ENCODE results near the gene LIN7A.

The LIN7A gene, protein sequence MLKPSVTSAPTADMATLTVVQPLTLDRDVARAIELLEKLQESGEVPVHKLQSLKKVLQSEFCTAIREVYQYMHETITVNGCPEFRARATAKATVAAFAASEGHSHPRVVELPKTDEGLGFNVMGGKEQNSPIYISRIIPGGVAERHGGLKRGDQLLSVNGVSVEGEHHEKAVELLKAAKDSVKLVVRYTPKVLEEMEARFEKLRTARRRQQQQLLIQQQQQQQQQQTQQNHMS

DNA sequence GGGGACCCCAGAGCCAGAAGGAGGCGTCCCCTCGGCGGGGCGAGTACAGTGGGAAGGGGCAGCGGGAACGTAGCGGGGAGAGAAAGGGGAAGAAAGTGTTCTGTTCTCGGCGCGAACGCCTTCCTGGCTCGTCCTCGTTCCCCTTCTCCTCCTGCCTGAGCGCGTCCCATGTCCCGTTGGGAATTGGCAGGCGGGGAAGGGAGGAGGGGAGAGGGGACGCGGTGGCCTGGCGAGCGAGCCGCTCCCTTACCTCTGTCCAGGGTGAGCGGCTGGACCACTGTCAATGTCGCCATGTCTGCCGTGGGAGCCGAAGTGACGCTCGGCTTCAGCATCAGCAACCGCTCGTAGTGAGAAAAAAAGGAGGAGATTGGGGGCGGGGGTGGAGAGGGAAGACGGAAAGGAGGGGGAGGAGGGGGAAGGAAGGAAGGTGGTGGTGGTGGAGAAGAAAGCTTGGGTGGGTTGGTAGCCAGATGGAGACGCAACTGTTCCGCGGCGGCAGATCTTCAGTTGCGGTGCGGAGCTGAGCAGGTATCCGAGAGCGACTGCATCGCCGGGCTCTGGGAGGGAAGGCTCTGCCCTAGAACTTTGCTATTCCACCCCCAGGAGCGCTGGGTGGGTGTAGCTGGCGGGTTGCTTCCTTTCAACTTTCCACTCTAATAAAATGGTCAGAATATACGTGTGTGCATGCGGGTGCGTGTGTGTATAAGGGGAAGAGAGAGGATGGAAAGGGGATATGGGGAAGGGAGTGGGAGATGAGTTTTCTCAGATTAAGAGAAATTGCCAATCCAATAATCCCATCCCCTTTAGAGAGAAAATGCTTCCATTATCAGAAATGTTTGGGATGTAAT is at the start of gene LIN7A:
TSS of gene LIN7A (minus strand) at position 544 of the 848 bp plus-strand sequence. CDS start at position 332, 212 bp downstream.
- no peak for DNase-seq (ENCODE audit: low spot score)

DNA sequence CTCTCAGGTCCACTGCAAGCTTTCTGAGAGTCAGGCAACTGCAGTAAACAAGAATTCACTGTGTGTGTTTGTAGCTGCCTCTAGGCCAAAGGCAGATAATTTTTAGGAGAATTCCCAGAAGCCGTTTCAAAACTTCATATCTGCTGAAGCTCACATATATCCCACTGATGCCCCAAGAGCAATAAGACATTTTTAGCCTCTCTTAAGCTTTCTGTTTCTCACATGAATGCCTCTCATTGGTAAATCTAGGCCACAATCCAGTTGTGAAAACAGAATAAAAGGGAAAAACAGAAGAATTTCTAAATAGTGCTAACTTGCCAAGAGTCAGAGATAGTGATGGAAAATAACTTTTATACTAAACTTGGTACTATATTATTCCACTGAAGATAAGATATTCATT is 48.5 kb upstream of the LIN7A start:
- no peak for DNase-seq (ENCODE audit: low spot score)

GRCh38 chr12:80979816-80980215 is 42.1 kb upstream of the LIN7A start:
- DNase-seq (ENCODE audit: low spot score): no peak

- DNase-seq (ENCODE audit: low spot score): no peak
Observed at GRCh38 chr12:80979251-80979650, 41.5 kb upstream of the LIN7A start.

- DNase-seq (ENCODE audit: low spot score): no peak
Observed at GRCh38 chr12:80977346-80977745, 39.6 kb upstream of the LIN7A start.

DNA sequence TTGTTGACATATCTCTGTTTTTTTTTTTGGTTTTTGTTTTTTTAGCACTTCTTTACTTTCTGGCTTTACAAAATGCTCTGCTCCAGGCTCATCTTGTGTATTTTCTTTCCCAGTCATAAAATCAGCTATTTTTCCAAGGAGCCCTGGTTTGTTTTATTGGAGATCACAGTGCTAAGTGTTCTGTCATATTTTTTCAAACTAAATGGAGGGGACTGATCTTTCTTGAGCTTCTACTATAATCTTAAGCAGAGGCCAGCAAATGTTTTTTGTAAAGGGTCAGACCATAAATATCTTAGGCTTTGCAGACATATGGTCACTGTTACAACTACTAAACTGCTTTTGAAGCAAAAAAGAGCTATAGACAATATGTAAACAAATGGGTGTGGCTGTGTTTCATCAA is 30.6 kb upstream of the LIN7A start:
- no peak for DNase-seq (ENCODE audit: low spot score)

- no peak for DNase-seq (ENCODE audit: low spot score)
Observed at GRCh38 chr12:80967565-80967964, 29.8 kb upstream of the LIN7A start.

DNA sequence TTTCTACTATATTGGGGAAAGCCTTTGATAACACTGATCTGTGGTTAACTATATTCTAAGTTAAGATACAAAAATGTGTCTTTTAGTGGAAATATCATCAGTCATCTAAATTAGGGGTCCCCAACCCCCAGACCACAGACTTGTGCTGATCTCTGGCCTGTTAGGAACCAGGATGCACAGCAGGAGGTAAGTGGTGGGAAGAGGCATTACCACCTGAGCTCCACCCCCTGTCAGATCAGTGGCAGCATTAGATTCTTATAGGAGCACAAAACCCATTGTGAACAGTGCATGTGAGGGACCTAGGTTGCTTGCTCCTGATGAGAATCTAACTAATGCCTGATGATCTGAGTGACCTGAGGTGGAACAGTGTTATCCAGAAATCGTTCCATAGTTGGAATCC is 28.3 kb upstream of the LIN7A start:
- DNase-seq (ENCODE audit: low spot score): no peak

GRCh38 chr12:80958162-80958561 is 20.4 kb upstream of the LIN7A start:
- DNase-seq (ENCODE audit: low spot score): no peak

DNA sequence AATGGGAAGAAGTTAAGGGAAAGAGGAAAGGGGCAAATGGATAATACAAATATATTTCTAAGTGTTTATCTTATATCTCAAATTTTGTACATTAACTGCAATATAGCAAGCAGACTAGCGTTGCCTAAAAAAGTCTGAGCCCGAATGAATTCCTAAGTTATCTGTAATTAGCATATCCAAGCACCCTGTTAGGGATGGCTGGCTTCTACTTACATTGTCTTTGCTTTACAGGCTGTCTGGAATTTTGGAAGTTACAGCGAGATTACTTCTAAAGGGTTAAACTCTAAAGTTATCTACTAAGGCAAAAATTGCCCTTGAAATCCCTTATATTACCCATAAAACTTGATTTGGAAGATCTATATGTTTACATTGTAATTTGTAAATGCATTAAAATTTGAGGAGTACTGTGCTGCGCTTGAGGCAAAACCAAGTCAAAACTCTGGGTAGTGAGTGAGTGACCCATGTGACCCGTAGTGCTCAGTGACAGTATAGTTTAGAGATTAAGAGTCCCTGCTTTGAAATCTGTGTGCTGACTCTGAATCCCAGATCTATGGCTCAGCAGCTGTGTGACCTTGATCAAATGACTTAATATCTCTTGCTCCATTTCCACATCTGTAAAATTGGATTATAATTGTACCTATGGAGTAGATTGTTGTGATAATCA is 17.3 kb upstream of the LIN7A start:
- no peak for DNase-seq (ENCODE audit: low spot score)

DNA sequence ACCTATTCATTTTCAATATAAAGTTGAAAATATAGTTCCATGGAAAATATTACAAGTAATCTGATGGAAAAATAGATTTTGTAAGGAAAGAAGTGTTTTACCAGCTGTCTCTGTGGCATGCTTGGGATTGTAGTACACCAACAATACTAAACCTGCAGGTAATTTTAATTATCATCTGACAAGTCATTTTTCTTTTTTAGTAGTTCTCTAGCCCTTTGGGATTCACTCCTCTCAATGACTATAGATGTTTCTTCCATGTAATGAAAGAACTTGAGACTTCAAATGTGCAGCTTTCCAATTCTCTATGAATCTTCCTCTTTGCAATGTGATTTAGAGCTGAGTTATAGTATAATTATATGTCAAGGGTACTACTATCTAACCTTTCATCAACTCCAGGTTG is 14.7 kb upstream of the LIN7A start:
- DNase-seq (ENCODE audit: low spot score): no peak

- DNase-seq (ENCODE audit: low spot score): no peak
Observed at GRCh38 chr12:80946591-80946990, 8.9 kb upstream of the LIN7A start.

DNA sequence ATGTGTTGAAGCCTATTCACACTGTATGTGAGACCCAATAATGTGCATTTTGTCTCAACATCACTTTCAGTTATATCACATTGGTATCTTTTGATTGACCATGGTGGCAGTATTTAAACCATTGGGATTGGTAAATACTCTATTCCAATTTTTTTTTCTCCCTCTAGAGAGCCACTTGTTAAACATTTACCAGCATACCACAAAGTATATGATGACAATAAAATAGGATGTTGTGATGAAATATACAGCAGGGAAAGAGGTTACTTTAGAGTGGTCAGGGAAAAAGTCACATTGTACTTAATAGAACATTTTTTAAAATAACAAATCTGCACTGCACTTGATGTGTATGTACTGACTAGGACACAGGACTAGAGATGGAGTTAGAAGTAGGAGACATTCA is 5.6 kb upstream of the LIN7A start:
- no peak for DNase-seq (ENCODE audit: low spot score)

DNA sequence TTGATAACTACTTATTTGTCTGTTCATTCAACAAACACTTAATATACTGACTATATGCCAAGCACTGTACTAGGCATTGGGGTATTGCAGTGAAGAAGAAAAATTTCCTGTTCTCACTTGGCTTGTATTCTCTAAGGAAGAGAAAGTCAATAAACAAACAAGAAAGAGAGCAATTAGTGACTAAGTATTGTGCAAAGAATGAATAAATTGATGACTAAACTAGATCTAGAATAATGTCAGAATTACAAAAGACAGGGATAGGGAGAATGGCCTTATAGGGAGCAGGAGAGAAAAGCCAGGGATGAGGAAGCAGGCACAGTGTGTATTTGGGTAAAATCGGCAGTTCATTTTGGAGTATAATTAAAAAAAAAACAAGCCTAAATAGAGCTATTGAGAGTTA is 4.2 kb upstream of the LIN7A start:
- no peak for DNase-seq (ENCODE audit: low spot score)

DNA sequence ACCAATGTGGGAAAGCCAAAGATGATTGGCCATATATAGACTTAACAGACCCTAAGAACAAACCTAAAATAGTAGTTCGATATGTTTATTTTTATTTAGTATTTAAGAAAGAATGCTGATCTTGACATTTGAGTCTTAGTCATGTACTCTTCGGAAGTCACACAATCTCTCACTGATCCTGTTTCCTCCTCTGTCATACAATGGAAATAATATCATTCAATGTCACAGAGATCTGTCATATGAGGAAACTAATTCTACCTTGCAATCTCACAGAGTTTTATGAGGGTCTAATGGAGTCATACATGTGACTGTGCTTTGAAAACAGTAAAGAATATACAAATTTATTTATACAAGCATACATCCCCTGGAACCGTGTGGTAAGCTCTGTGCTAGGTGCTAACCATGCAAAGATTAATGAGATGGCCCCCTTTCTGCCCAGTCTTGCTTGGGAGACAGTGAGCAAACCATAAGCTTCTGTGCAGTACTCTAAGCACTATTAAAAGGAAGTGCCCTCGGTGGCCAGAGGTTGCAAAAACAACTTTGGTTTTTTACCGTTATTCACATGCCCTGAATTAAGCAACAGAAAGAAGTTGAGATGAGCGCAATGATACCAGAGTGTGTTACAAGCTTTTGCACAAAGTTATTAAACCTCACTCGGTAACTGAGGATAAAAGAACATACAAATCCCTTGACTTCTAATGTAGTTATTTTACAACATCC is 1.7 kb upstream of the LIN7A start:
- no peak for DNase-seq (ENCODE audit: low spot score)

DNA sequence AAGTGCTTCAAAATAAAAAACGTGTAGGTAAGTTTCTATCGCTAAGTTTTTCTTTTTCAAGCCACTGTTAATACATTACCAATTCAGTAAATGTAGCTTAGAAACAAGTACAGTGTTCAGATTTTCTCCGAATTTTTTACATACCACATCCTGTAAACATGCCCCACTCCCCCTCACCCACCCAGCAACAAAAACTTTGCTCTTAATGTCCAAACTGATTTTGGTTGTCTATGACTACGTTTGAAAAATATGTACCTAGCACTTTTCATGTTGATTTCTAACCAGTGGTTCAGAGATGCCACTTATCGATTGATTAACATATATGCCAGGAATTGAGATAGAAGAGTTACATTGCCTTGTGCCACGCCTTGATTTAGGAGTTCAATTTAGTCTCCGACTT is 663 bp upstream of the LIN7A start:
- no peak for DNase-seq (ENCODE audit: low spot score)

DNA sequence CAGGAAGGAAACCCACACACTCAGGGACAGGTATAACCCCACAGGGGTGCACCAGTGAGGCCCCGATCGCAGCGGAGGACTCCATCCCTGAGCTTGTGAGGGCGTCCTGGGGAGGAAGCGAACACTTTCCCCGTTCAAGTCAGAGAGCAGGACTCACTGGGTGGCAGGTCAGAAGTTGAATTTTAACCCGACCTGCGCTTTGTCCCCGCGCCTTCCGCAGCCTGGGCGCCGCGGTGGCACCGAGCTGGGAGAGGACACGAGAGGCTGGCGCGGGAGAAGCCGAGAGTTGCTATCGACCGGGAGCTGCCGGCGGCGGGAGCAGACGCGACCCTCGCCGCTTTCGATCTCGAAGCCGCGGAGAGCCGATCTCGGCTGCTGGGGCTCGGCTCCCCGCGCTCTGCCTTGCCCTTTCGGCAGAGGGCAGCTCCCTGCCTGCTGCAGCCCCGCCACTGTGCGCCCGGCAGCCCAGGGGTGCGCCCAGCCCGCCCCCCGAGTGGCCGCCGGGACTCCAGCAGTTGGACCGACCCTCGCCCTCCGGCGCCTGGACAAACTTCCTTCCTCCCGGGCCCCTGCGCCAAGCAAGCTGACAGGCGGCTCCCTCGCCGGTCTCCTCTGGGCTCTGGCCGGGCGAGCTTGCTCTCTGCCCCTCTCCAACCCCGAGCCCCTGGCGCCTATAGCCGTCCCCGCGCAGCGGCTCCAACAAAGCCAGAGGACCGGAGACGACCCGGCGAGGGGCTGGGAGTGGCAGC is 918 bp downstream of the LIN7A start:
- DNase-seq (ENCODE audit: low spot score): no peak

GRCh38 chr12:80936353-80936641 is 1.4 kb downstream of the LIN7A start:
- DNase-seq (ENCODE audit: low spot score): no peak

GRCh38 chr12:80935111-80935510 is 2.6 kb downstream of the LIN7A start:
- no peak for DNase-seq (ENCODE audit: low spot score)

DNA sequence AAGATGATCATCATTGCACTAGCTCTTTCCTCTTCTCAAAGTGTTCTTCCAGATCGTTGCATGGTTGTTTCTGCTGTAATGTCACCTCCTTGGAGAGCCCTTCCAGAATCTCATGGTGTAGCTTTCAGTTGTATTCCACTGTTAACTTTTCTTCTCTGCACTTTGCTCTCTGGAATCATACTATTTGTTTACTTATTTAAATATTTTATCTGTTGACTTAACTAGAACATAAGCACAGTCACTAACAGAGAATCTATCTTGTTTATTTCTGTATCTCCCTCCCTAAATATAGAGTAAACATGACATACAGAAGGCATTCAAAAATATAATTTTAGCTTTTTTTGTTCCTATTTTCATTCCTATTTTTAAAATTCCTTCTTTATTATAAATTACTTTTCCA is 11.8 kb downstream of the LIN7A start:
- no peak for DNase-seq (ENCODE audit: low spot score)

GRCh38 chr12:80925237-80925636 is 12.5 kb downstream of the LIN7A start:
- no peak for DNase-seq (ENCODE audit: low spot score)

DNA sequence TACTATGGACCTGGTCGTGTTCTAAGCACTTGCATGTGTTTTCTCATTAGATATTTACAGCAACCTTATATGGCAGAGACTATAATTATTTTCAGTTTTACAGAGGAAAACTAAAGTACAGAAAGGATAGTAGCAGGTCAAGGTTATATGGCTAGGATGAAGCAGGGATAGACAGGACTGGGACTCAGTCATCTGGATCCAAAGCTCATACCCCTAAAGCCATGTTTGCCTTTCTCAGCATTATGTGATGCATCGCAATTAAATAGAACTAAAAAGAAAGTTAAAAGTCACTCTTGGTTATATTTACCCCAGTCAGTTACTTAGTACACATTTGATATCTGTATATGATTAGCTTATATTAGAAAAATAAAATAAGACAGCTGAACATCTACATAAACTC is 13.3 kb downstream of the LIN7A start:
- no peak for DNase-seq (ENCODE audit: low spot score)

All from hematopoietic multipotent progenitor cell treated with erythropoietin and hydrocortisone succinate and interleukin-3 and kit ligand, for 17 days (in vitro differentiated cells).